HG02970 (cell line): Measurements from ENCODE around the gene FBF1.
"Not testable (repeated sequence)": the region's sequence is repeated elsewhere in the genome, so short reads cannot be mapped to it uniquely, and the experiment has no call there.

Experiments used
- ATAC-seq: cut with Tn5 transposase; IDR thresholded peaks from one replicate; pipeline ENCODE4 v1.9.1; 2021; ENCODE audit warnings: mild to moderate bottlenecking, moderate library complexity, moderate number of reproducible peaks; ENCODE audit not compliant: unreplicated experiment, low FRiP score

Gene FBF1

GRCh38 chr17:75897160-75898019 lies 43.5 kb downstream of the FBF1 start:
- no peak for ATAC-seq

DNA sequence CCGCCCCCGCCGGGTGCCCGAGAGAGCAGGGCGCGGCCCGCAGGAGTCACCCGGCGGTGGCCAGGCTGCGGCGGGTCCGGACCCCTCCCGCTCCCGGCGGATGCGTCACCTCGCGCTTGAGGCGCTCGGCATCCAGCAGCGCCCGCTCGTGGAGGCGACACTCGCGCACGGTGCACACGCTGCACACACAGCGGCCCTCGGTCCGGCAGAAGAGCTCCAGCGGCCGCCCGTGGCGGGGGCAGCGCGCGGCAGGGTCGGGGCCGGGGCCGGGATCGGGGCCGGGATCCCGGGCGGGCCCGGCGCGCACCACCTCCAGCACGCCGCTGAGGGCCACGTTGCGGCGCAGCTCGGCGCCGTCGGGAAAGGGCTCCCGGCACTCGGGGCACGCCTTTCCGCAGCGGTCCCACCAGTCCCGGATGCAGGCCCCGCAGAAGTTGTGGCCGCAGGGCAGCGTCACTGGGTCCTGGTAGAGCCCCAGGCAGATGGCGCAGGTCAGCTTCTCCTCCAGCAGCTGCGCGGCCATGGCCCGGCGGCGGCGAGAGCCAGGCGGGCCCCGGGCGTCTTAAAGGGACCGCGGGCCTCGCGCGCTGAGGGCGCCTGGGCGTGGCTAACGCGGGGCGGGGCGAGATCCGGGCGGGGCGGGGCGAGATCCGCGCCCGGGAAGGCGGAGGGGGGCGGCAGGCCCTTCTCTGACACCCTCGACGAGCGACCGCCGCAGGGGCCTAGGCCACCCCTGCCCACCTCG lies 44.3 kb downstream of the FBF1 start, which contains the start of gene TRIM65:
Gene TRIM65 (minus strand): TSS at position 537 of the 745 bp plus-strand sequence. CDS start 14 bp downstream, at position 523.
- peak; percentile 47 for ATAC-seq

- ATAC-seq: no peak
Measured at GRCh38 chr17:75895370-75896155, 45.3 kb downstream of the FBF1 start.

DNA sequence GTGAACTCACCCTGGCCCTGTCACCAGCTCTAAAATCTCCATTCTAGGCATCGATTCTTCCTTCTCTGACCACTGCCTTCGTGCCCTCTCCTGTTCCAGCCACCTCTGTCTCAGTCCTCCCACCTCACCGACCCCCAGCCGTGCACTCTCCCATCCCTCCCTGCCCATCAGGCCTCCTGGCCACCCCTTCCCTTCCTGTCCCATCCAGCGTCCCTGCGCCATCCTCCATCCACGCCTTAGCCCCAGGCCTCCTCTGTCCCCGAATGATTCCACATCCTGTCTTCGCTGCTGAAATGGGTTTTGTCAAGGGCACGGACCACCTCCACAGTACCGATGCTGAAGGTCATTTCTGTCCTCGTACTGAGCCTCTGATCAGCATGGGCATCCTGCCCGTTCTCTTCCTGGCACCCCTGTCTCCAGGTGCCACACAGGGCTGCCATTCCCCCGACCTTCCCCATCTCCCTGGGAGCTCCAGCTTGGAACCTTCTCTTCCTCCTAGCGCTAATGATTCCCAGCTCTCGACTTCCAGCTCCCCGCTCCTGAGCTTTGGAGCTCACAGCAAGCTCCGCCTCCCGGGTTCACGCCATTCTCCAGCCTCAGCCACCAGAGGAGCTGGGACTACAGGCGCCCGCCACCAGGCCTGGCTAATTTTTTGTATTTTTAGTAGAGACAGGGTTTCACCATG lies 46.7 kb downstream of the FBF1 start:
- no peak for ATAC-seq

DNA sequence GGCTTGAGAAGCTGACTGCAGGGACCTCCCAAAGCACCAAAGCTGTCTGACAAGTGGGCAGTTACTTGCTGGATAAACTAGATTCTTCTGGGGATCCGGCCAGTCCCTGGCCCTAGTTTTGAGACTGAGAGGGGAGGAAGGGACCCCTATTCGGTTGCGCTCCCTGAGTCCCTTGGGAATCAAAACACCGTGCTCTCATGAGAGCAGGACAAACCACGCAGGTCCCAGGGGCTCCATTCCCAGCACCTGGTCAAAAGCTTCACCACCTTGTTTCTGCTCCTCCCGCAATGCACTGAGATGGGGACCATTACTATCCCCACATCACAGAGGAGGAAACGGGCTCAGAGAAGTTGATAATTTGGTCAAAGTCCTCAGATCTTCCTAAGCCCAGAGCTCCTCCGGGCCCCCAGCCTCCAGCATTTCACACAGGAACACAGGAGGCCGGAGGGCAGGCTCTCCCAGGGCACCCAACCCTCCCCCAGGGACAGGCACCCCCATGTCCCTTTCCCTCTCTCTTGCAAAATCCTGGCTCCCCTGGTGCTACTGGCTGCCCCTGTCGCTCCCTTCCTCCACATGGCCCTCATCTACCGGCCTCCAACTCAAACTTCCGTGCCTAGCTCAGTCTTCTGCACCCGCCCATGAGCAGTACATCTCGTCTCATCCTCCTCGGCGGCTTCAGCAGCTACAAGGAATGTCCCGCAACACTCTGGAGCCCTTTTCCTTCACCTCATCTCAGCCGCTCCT lies 47.4 kb downstream of the FBF1 start:
- no peak for ATAC-seq

- no peak for ATAC-seq
Measured at GRCh38 chr17:75892556-75893224, 48.2 kb downstream of the FBF1 start.

- no peak for ATAC-seq
Measured at GRCh38 chr17:75891605-75892555, 49.0 kb downstream of the FBF1 start.

- ATAC-seq: no peak
Measured at GRCh38 chr17:75891022-75891604, 49.7 kb downstream of the FBF1 start.

- ATAC-seq: no peak
Measured at GRCh38 chr17:75889454-75889853, 51.4 kb downstream of the FBF1 start.

GRCh38 chr17:75888484-75888883 lies 52.4 kb downstream of the FBF1 start:
- ATAC-seq: no peak

DNA sequence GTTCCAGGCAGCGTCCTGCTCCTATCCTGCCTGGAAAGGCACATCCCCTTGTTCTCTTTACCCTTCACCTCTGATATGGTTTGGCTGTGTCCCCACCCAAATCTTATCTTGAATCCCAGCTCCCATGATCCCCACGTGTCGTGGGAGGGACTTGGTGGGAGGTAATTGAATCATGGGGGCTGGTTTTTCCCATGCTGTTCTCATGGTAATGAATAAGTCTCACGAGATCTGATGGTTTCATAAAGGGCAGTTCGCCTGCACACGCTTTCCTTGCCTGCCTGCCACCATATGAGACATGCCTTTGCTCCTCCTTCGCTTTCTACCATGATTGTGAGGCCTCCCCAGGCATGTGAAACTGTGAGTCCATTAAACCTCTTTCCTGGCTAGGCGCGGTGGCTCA lies 55.0 kb downstream of the FBF1 start:
- not testable (repeated sequence) for ATAC-seq

DNA sequence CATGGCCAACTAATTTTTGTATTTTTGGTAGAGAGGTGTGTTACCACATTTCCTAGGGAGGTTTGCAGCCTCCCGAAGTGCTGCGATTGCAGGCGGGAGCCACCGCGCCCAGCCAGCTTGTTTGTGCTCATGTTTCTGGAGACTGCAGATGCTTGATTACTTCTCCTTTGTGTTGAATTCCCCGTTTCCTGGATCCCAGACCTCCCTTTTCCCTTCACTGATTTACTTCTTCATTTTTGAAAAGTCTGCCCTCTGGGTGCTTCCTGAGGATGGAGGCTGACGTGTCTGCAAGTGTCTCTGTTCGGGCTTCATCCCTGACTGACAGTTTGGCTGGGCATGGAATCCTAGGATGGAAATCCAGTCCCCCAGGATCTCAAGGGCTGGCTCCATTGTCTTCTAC lies 55.4 kb downstream of the FBF1 start:
- ATAC-seq: no peak

- no peak for ATAC-seq
Measured at GRCh38 chr17:75881678-75882454, 59.0 kb downstream of the FBF1 start.

- no peak for ATAC-seq
Measured at GRCh38 chr17:75880266-75880665, 60.6 kb downstream of the FBF1 start.

GRCh38 chr17:75878174-75878998 lies 62.5 kb downstream of the FBF1 start, which contains the start of gene TRIM47:
Gene TRIM47 (minus strand): TSS chr17:75878581. CDS start chr17:75878548, 33 bp downstream.
- peak; percentile 20 for ATAC-seq

- ATAC-seq: peak; percentile 44
Measured at GRCh38 chr17:75877752-75878173, 63.1 kb downstream of the FBF1 start.
